ENCODE measurements around the gene NMBR. TPM values are rescaled to one million over a fixed set of nuclear protein-coding genes. Genes with fewer than 3 reads are reported as not detected.
"Not testable (repeated sequence)": the region's sequence is repeated elsewhere in the genome, so short reads cannot be mapped to it uniquely, and the experiment has no call there.

Gene NMBR
- total RNA-seq, 1 donor from 2014 or later, result 0.35 TPM

DNA sequence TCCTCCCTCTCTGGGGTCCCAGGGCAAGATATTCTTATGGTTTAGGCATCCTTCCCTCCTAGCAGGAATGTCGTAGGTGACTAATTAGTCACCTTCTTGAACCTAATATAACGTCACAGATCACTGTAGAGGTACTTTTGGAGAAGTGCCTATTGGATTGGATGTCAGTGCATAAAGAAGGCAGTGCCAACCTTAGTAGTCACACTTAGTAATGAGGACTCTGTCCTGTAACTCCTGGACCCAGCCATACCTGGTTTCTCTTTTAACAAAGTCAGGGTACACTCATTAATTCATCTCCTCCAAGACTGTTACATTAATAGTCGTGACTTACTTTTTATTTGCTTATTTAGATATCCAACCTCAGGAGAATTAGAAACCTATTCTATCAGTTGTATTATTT, 20.1 kb upstream of the NMBR start:
- Mint-ChIP-seq H3K9me3 (no peaks in the 10 kb centered on the region), H3K27me3 (ENCODE audit: low read depth) (no peaks in the 10 kb centered on the region), H3K4me3 (no peak overlapping the region), H3K27ac (ENCODE audit: unreplicated experiment) (no peak overlapping the region), H3K36me3 (ENCODE audit: low read depth) (peaks cover 3% of the 10 kb centered on the region), H3K4me1 (peaks cover 21% of the 10 kb centered on the region)
- DNase-seq (ENCODE audit: low read depth, low spot score), result no peak
- TF ChIP-seq, protein P1, sequence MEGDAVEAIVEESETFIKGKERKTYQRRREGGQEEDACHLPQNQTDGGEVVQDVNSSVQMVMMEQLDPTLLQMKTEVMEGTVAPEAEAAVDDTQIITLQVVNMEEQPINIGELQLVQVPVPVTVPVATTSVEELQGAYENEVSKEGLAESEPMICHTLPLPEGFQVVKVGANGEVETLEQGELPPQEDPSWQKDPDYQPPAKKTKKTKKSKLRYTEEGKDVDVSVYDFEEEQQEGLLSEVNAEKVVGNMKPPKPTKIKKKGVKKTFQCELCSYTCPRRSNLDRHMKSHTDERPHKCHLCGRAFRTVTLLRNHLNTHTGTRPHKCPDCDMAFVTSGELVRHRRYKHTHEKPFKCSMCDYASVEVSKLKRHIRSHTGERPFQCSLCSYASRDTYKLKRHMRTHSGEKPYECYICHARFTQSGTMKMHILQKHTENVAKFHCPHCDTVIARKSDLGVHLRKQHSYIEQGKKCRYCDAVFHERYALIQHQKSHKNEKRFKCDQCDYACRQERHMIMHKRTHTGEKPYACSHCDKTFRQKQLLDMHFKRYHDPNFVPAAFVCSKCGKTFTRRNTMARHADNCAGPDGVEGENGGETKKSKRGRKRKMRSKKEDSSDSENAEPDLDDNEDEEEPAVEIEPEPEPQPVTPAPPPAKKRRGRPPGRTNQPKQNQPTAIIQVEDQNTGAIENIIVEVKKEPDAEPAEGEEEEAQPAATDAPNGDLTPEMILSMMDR (conservative IDR thresholded peaks at IDR 0.05), result no peak

DNA sequence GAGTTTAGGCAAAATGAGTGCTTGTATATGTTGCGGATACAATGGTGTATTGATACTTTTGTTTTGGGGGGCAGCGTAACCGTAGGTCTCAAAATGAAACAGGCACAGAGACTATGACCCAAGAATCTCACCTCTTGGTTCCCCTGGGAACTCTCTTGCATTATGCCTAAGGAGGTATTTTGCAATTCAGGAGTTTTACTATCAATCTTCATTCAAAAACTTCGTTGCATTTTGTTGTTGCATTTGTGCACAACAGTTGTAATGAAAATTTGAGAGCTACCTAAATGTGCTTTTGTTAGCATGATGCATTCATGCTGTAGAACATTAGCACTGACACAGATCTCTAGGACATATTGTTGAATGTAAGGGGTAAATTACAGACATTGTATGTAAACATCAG, 18.3 kb upstream of the NMBR start:
- H3K9me3 Mint-ChIP-seq, result no peaks in the 10 kb centered on the region
- H3K36me3 Mint-ChIP-seq (ENCODE audit: low read depth), result peaks cover 3% of the 10 kb centered on the region
- H3K27ac Mint-ChIP-seq (ENCODE audit: unreplicated experiment), result no peak overlapping the region
- TF ChIP-seq, protein P1 (conservative IDR thresholded peaks at IDR 0.05), result no peak
- no peak for DNase-seq (ENCODE audit: low read depth, low spot score)
- peaks cover 26% of the 10 kb centered on the region for H3K4me1 Mint-ChIP-seq
- H3K4me3 Mint-ChIP-seq, result no peak overlapping the region
- no peaks in the 10 kb centered on the region for H3K27me3 Mint-ChIP-seq (ENCODE audit: low read depth)

DNA sequence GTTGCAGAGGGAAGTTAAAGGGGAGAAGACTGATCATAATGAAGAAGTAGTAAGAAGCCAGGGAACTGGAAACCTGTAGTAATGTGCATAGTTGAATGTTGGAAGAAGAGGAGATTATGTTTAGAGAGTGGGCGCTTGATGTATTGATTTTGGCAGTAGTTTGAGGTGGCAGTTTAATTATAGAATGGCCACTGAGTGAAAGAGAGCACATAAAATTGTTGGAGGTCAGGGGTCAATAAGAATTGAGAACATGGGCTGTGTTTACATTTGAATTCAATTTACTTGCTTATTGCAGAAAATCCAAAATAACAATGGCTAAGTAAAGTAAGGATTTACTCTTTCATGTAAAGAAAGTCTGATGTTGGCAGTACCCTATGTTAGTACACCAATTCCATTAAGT, 15.9 kb upstream of the NMBR start:
- Mint-ChIP-seq H3K27me3 (ENCODE audit: low read depth) (no peaks in the 10 kb centered on the region), H3K27ac (ENCODE audit: unreplicated experiment) (no peak overlapping the region), H3K4me3 (no peak overlapping the region), H3K9me3 (no peaks in the 10 kb centered on the region), H3K4me1 (peaks cover 26% of the 10 kb centered on the region), H3K36me3 (ENCODE audit: low read depth) (peaks cover 3% of the 10 kb centered on the region)
- TF ChIP-seq, protein P1 (conservative IDR thresholded peaks at IDR 0.05), result no peak
- DNase-seq (ENCODE audit: low read depth, low spot score), result no peak

DNA sequence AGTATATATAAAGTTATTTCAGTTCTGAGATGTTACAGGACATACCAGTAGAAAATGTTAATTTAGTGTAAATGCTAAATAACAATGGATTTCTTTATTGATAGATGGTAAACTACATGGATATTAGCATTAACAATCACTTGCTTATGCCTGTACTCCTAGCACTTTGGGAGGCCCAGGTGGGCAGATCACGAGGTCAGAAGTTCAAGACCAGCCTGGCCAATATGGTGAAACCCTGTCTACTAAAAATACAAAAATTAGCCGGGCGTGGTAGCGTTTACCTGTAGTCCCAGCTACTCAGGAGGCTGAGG, 9.8 kb upstream of the NMBR start:
- DNase-seq (ENCODE audit: low read depth, low spot score); H3K4me3 Mint-ChIP-seq; H3K27ac Mint-ChIP-seq (ENCODE audit: unreplicated experiment); H3K9me3 Mint-ChIP-seq; H3K27me3 Mint-ChIP-seq (ENCODE audit: low read depth); H3K36me3 Mint-ChIP-seq (ENCODE audit: low read depth): not testable (repeated sequence)
- TF ChIP-seq, protein P1 (conservative IDR thresholded peaks at IDR 0.05), result peak; percentile 17
- H3K4me1 Mint-ChIP-seq, result peaks cover 11% of the 10 kb centered on the region

DNA sequence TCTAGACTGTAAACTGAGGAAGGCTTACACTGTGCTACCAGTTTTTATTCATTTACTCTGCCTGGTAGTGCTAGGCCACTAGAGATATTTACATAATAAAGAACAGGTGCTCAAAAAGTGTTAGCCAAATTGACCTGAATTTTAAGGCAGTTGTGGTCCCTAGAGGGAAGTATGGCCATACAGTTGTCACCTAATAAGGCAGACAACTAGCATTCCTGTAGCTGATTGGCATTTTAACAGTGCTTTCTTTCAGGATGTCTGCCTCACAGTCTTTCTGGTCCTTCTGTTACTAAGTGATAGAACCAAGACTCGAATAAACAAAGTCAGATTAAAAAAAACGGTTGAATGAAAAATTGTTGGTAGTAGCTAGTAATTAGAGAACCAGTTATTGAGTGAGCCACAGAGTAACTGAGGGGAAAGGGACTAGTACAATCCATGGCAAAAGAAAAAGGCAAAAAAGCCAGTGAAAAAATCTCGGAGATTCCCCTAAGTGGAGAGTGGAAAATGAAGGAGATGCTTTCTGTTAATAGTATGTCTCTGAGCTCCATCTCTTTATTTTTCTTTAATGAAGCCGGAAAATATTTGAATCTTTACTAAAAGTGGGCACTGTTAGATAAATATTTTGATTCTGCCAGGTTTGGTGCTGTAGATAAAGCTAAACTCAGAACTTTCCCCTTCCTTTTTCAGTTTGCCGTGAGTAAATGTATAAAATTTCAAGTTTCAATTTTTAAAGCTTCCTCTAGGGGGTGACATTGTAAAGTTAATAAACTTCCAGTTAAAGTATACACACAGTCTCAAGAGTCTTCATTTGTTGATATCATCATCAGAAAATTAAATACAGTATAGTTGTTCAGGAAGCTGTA, 9.2 kb upstream of the NMBR start:
- Mint-ChIP-seq H3K27ac (ENCODE audit: unreplicated experiment) (no peak overlapping the region), H3K27me3 (ENCODE audit: low read depth) (no peaks in the 10 kb centered on the region), H3K9me3 (no peaks in the 10 kb centered on the region), H3K4me1 (peaks cover 11% of the 10 kb centered on the region), H3K36me3 (ENCODE audit: low read depth) (no peaks in the 10 kb centered on the region), H3K4me3 (no peak overlapping the region)
- DNase-seq (ENCODE audit: low read depth, low spot score), result no peak
- TF ChIP-seq, protein P1 (conservative IDR thresholded peaks at IDR 0.05), result peak; percentile 73
